ENCODE measurements around the gene SSH2. TPM values are rescaled to one million over a fixed set of nuclear protein-coding genes. Genes with fewer than 3 reads are reported as not detected.

SSH2 gene
- total and polyA plus RNA-seq, 9 of the 15 experiments (the other 6 are each of a cell fraction or from before 2014, with no cell fraction given) = 3.9 to 16.1 (median 10.2) TPM

- TF ChIP-seq TEAD2 (tag; IDR thresholded peaks at IDR 0.05) (no peak), SPI1 (IDR thresholded peaks at IDR 0.05; ENCODE audit: borderline replicate concordance, low read depth, low read length) (no peak), HBP1 (CRISPR knock-in tag; IDR thresholded peaks at IDR 0.05) (no peak)
Observed at GRCh38 chr17:29595107-29595942, 334.7 kb downstream of the SSH2 start (continued).

- H3K36me3 ChIP-seq (ENCODE audit: control insufficient read depth, insufficient read depth, low read length) = no peaks in the 10 kb centered on the region
- intact Hi-C loops (cut with micrococcal nuclease) (loop anchor here (5.0 kb wide), 1 partner anchor 202 kb away; the partner anchor contains the start of gene TAOK1), in situ Hi-C loops (cut with MboI) (no loop called here)
- 73% methylated on average over 10 of the region's 11 CpGs for WGBS (ENCODE audit: insufficient coverage, low coverage, missing lambda C conversion rate)
- H3K4me2 ChIP-seq (ENCODE audit: insufficient read depth, low read length) = peak overlapping the region; percentile 77
- no peak overlapping the region for H3K27ac ChIP-seq (ENCODE audit: extremely low read depth, low read depth, low read length)
- peak overlapping the region; percentile 63; the same call in 1 of the 2 replicates for H3K4me3 ChIP-seq
- no peaks in the 10 kb centered on the region for H3K27me3 ChIP-seq (ENCODE audit: control insufficient read depth in 2 of 2, insufficient read depth in 2 of 2, low read length in 2 of 2)
- ChIA-PET POLR2A (interaction anchor here (0.6 to 1.0 kb wide), 2 partner anchors 65 to 633 kb away, joined by 4 read pairs; no protein-coding TSS in a partner anchor), CTCF (ENCODE audit: low intra/inter-chr PET ratio) (no interaction called here)
- ATAC-seq (no peak), DNase-seq (ENCODE audit: extremely low read depth in 1 of 4, low spot score in 3 of 4) (no peak), FAIRE-seq (no peak)
- no peak overlapping the region for H2AFZ ChIP-seq (ENCODE audit: low read depth, low read length)
- H3K4me1 ChIP-seq (replicated peaks in 1 of 2; ENCODE audit: control insufficient read depth in 2 of 2, insufficient read depth in 2 of 2, low read length in 2 of 2) = peaks cover 38 to 76% of the 10 kb centered on the region in 2 experiments
- TF ChIP-seq MITF (IDR thresholded peaks at IDR 0.05) = no peak
- TF ChIP-seq ZNF12 (CRISPR knock-in tag; IDR thresholded peaks at IDR 0.05) = no peak
- TF ChIP-seq CTCF (IDR thresholded peaks at IDR 0.05 in 2 of 3, conservative IDR thresholded peaks at IDR 0.05 in 1 of 3; ENCODE audit: insufficient read depth in 2 of 3, low read depth in 1 of 3, low read length in 3 of 3) = 0 out of 6 replicates have a peak, but pooled peaks of 1 of the 3 experiments have one; percentile 4
- peaks cover 6% of the 10 kb centered on the region; the same call in 2 of the 3 replicates for H3K79me2 ChIP-seq (ENCODE audit: control insufficient read depth, insufficient read depth, low read length)
- no TSS peak for BruUV-seq (replicated peaks)
- H3K9ac ChIP-seq (ENCODE audit: insufficient read depth in 1 of 2, low read depth in 2 of 2, low read length in 2 of 2) = peak overlapping the region in 1 of 2 experiments; percentile 91; a peak in 2 of 4 replicates
- no peaks in the 10 kb centered on the region for H3K9me3 ChIP-seq (replicated peaks; ENCODE audit: control insufficient read depth, insufficient read depth, low read depth, low read length)
- peaks cover 12% of the 10 kb centered on the region for H4K20me1 ChIP-seq (replicated peaks; ENCODE audit: control insufficient read depth, insufficient read depth, low read length)
- H3K9me1 ChIP-seq (ENCODE audit: control insufficient read depth, insufficient read depth, low read length) = peaks cover 4% of the 10 kb centered on the region
Observed at GRCh38 chr17:29594519-29595090, 335.4 kb downstream of the SSH2 start.
